Osteoblast (primary cell): ENCODE measurements around the gene CYP11A1. TPM values are rescaled to one million over a fixed set of nuclear protein-coding genes. Genes with fewer than 3 reads are reported as not detected.

ENCODE experiments used
- DNase-seq: peaks from one replicate; pipeline ENCODE4 v3.0.0; 2011; ENCODE audit warnings: low spot score, mixed read lengths; ENCODE audit not compliant: insufficient read length; ENCODE audit errors: missing footprints
- H2AFZ ChIP-seq: 2 replicates; pipeline ENCODE4 v1.6.0; 2011; ENCODE audit warnings: mild to moderate bottlenecking, low read length
- H3K27ac ChIP-seq: 2 replicates; pipeline ENCODE4 v1.5.1; 2011; ENCODE audit warnings: mild to moderate bottlenecking, low read depth, low read length, moderate library complexity
- H3K27me3 ChIP-seq: 2 replicates; pipeline ENCODE4 v1.6.0; 2012; ENCODE audit warnings: mild to moderate bottlenecking, control low read depth, inconsistent platforms, low read length, moderate library complexity; ENCODE audit not compliant: insufficient read depth
- H3K36me3 ChIP-seq: 2 replicates; pipeline ENCODE4 v1.5.1; 2011; ENCODE audit warnings: mild to moderate bottlenecking, low read length, control low read depth, moderate library complexity; ENCODE audit not compliant: insufficient read depth
- H3K4me1 ChIP-seq: 2 replicates; pipeline ENCODE4 v1.5.1; 2011; ENCODE audit warnings: mild to moderate bottlenecking, low read length, control low read depth, moderate library complexity; ENCODE audit not compliant: insufficient read depth
- H3K4me2 ChIP-seq: 2 replicates; pipeline ENCODE4 v1.6.0; 2011; ENCODE audit warnings: mild to moderate bottlenecking, low read length; ENCODE audit not compliant: insufficient read depth
- H3K4me3 ChIP-seq: fragments of 200-600 bp; sonication (generic); 3 replicates; pipeline ENCODE4 v1.5.1; 2012; ENCODE audit warnings: mild to moderate bottlenecking, low read length, inconsistent platforms; ENCODE audit not compliant: insufficient read depth
- H3K79me2 ChIP-seq: 2 replicates; pipeline ENCODE4 v1.6.0; 2012; ENCODE audit warnings: mild to moderate bottlenecking, low read length, control low read depth, inconsistent platforms; ENCODE audit not compliant: insufficient read depth
- H3K9me3 ChIP-seq: 2 replicates; pipeline ENCODE4 v1.5.1; 2011; ENCODE audit warnings: low read depth, low read length, control low read depth
- H4K20me1 ChIP-seq: 2 replicates; pipeline ENCODE4 v1.6.0; 2012; ENCODE audit warnings: mild to moderate bottlenecking, low read length, control low read depth; ENCODE audit not compliant: insufficient read depth
- total RNA-seq: library from RNA; depleted of rRNA; stranded (reverse); fragments of >200 nt; gene quantifications from 2 replicates; pipeline ENCODE4 v1.2.3, GENCODE V29; 2012
- TF ChIP-seq, protein P1 (sequence below): IDR thresholded peaks from 2 replicates; pipeline ENCODE4 v1.5.1; 2011; ENCODE audit warnings: mild to moderate bottlenecking, low read depth, low read length, moderate library complexity; ENCODE audit errors: extremely low read depth

Gene CYP11A1
- total RNA-seq, 1 donor, result 1.4 TPM

- Histone ChIP-seq H3K36me3 (no peaks in the 10 kb centered on the region), H3K4me3 (no peak overlapping the region), H3K79me2 (no peaks in the 10 kb centered on the region), H3K27ac (no peak overlapping the region), H4K20me1 (no peaks in the 10 kb centered on the region), H3K4me1 (peaks cover 10% of the 10 kb centered on the region), H3K9me3 (no peaks in the 10 kb centered on the region), H3K27me3 (peaks cover 5% of the 10 kb centered on the region), H3K4me2 (no peak overlapping the region), H2AFZ (no peak overlapping the region)
- DNase-seq, result no peak
- TF ChIP-seq, protein P1, sequence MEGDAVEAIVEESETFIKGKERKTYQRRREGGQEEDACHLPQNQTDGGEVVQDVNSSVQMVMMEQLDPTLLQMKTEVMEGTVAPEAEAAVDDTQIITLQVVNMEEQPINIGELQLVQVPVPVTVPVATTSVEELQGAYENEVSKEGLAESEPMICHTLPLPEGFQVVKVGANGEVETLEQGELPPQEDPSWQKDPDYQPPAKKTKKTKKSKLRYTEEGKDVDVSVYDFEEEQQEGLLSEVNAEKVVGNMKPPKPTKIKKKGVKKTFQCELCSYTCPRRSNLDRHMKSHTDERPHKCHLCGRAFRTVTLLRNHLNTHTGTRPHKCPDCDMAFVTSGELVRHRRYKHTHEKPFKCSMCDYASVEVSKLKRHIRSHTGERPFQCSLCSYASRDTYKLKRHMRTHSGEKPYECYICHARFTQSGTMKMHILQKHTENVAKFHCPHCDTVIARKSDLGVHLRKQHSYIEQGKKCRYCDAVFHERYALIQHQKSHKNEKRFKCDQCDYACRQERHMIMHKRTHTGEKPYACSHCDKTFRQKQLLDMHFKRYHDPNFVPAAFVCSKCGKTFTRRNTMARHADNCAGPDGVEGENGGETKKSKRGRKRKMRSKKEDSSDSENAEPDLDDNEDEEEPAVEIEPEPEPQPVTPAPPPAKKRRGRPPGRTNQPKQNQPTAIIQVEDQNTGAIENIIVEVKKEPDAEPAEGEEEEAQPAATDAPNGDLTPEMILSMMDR, result no peak
These were observed 34.8 kb downstream of the CYP11A1 start for GRCh38 chr15:74332611-74333010.

DNA sequence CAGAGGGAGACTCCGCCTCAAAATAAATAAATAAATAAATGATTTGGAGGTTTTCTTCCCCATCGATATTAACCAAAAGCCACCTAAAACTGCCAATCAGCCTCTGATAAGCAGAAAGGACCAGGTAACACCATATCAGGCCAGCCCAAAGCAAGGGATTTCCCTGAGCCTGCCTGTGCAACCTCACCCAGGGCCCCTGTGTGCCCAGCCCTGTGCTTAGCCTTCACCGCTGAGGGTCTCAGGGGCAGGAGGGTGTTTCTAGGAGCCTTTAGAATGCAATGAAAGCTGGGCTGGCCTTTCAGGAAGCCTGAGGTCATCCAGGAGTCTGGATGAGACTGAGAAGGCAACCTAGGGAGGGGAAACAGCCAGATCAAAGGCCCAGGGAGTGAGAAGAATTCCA is 35.4 kb downstream of the CYP11A1 start:
- H4K20me1 ChIP-seq, result no peaks in the 10 kb centered on the region
- no peak overlapping the region for H3K27ac ChIP-seq
- no peak overlapping the region for H3K4me2 ChIP-seq
- no peaks in the 10 kb centered on the region for H3K79me2 ChIP-seq
- peaks cover 9% of the 10 kb centered on the region for H3K4me1 ChIP-seq
- TF ChIP-seq, protein P1, result no peak
- H3K36me3 ChIP-seq, result no peaks in the 10 kb centered on the region
- H3K9me3 ChIP-seq, result no peaks in the 10 kb centered on the region
- no peak for DNase-seq
- H3K27me3 ChIP-seq, result peaks cover 5% of the 10 kb centered on the region
- no peak overlapping the region for H3K4me3 ChIP-seq
- no peak overlapping the region for H2AFZ ChIP-seq

DNA sequence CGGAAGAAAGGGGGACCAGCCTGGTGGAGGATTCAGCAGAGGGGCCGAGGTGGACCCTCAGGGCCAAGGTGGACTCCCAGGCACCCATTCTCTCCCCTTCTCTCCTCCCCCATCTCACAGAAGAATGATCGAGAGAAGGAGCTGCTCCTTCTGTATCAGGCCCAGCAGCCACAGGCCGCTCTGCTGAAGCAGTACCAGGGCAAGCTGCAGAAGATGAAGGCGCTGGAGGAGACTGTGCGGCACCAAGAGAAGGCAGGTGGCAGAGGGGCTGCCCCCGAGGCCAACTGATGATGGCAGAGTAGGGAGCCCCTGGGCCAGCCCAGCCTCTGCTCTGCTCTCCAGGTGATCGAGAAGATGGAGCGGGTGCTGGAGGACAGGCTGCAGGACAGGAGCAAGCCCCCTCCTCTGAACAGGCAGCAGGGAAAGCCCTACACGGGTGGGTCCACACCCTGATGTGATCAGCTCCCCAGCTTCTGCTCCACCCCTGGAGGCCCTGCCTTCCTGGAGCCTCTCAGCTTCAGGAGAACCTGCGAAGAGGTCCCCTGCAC is 36.5 kb downstream of the CYP11A1 start:
- DNase-seq, result no peak
- no peaks in the 10 kb centered on the region for H3K36me3 ChIP-seq
- no peak overlapping the region for H3K4me3 ChIP-seq
- H3K79me2 ChIP-seq, result no peaks in the 10 kb centered on the region
- no peak overlapping the region for H3K27ac ChIP-seq
- H3K4me2 ChIP-seq, result no peak overlapping the region
- peaks cover 5% of the 10 kb centered on the region for H3K27me3 ChIP-seq
- H2AFZ ChIP-seq, result no peak overlapping the region
- no peaks in the 10 kb centered on the region for H3K4me1 ChIP-seq
- H3K9me3 ChIP-seq, result no peaks in the 10 kb centered on the region
- TF ChIP-seq, protein P1, result no peak
- no peaks in the 10 kb centered on the region for H4K20me1 ChIP-seq

- no peaks in the 10 kb centered on the region for H3K36me3 ChIP-seq
- no peak overlapping the region for H2AFZ ChIP-seq
- no peaks in the 10 kb centered on the region for H3K9me3 ChIP-seq
- H3K27ac ChIP-seq, result no peak overlapping the region
- H3K4me2 ChIP-seq, result no peak overlapping the region
- H3K27me3 ChIP-seq, result peaks cover 8% of the 10 kb centered on the region
- no peak overlapping the region for H3K4me3 ChIP-seq
- H3K79me2 ChIP-seq, result no peaks in the 10 kb centered on the region
- H4K20me1 ChIP-seq, result no peaks in the 10 kb centered on the region
- DNase-seq, result no peak
- no peaks in the 10 kb centered on the region for H3K4me1 ChIP-seq
- TF ChIP-seq, protein P1, result no peak
These were observed 39.0 kb downstream of the CYP11A1 start for GRCh38 chr15:74328331-74329056.
